Upper lobe of left lung (tissue), 6 donors: Measurements from ENCODE around the gene UGT2B17. TPM values are rescaled to one million over a fixed set of nuclear protein-coding genes. Genes with fewer than 3 reads are reported as not detected.

Source experiments
- ATAC-seq, 2 donors: fragments of 200-7000 bp; cut with Tn5 transposase; one replicate each; pipeline ENCODE4 v1.9.1; 2022; ENCODE audit warnings: mild to moderate bottlenecking in 2 of 2, moderate library complexity in 2 of 2; ENCODE audit not compliant: low FRiP score in 2 of 2
- DNase-seq, 2 donors: peaks; one replicate each; pipeline ENCODE4 v3.0.0-alpha.2; 2019 to 2020
- H3K27ac ChIP-seq, 4 donors: fragments of 200-600 bp; sonication (generic); one replicate each; pipeline ENCODE4 v1.5.1; 2016 to 2019
- H3K27me3 ChIP-seq, 4 donors: fragments of 200-600 bp; sonication (generic); one replicate each; pipeline ENCODE4 v1.5.1; 2017 to 2019
- H3K36me3 ChIP-seq, 4 donors: fragments of 200-600 bp; sonication (generic); one replicate each; pipeline ENCODE4 v1.5.1; 2016 to 2019
- H3K4me1 ChIP-seq, 4 donors: fragments of 200-600 bp; sonication (generic); one replicate each; pipeline ENCODE4 v1.5.1; 2018 to 2019
- H3K4me3 ChIP-seq, 4 donors: fragments of 200-600 bp; sonication (generic); one replicate each; pipeline ENCODE4 v1.5.1; 2017 to 2019; ENCODE audit warnings: mild to moderate bottlenecking in 2 of 4, moderate library complexity in 1 of 4
- H3K9me3 ChIP-seq, 4 donors: fragments of 200-600 bp; sonication (generic); one replicate each; pipeline ENCODE4 v1.5.1; 2018 to 2019
- EP300 ChIP-seq, 4 donors: sonication (generic); formaldehyde crosslinking; IDR thresholded peaks; one replicate each; pipeline ENCODE4 v1.5.1; 2017; ENCODE audit warnings: antibody characterized with exemption in 4 of 4, control low read depth in 2 of 4
- POLR2A ChIP-seq, 4 donors: fragments of 450-650 bp; IDR thresholded peaks; one replicate each; pipeline ENCODE4 v1.5.1; 2016 to 2017; ENCODE audit warnings: antibody characterized with exemption in 4 of 4, mild to moderate bottlenecking in 2 of 4
- POLR2AphosphoS5 ChIP-seq, 2 donors: sonication (generic); formaldehyde crosslinking; IDR thresholded peaks; one replicate each; pipeline ENCODE4 v1.5.1; 2017; ENCODE audit warnings: antibody characterized with exemption in 2 of 2
- WGBS, 2 donors: methylation state at CpG; one replicate each; pipeline ENCODE4 v1.1.5; 2017 to 2018; 5-methylcytosine and 5-hydroxymethylcytosine counted together
- total RNA-seq, 6 donors: library from RNA; depleted of rRNA in 4 of 6; stranded (reverse); fragments of >200 nt in 4 of 6; gene quantifications; one replicate each; pipeline versions ENCODE4 v1.1.0 to v1.2.1, GENCODE V29; 2016 to 2021
- TF ChIP-seq, protein P1 (sequence below), 6 experiments: fragments of 450-650 bp in 4 of 6; fragments of 200-600 bp in 2 of 6; sonication (generic) in 2 of 6; IDR thresholded peaks; one replicate each; pipeline ENCODE4 v1.5.1; 2016 to 2019; ENCODE audit warnings: antibody characterized with exemption in 6 of 6
- donor health status: DM: no; HTN: no; CAD: no; lungs with moderate emphysema.
- donor health status: DM: no; HTN: yes; CAD: no; lungs with severe emphysema.

Gene UGT2B17
- total RNA-seq, 6 donors from 2014 or later: 0.27 TPM; not detected in 5

DNA sequence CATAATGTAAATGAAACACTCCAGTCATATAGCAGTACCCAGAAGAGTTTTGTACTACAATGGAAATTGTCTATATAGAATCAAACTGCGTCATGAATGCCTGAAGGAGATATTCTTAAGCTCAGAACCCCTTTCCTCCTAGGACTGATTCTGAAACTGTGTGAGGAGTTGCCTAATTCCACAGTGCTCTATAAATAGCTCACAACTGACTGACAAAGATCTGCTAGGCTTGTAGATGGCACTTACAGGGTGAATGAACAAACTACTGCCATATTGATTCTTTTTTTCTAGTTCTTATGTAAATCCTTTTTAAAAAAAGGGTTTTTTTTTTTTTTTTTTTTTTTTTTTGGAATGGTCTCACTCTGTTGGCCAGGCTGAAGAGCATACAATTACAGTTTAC lies 30.1 kb upstream of the UGT2B17 start:
- Histone ChIP-seq H3K4me3 (no peak overlapping the region), H3K27me3 (no peaks in the 10 kb centered on the region), H3K4me1 (no peaks in the 10 kb centered on the region), H3K36me3 (no peaks in the 10 kb centered on the region), H3K9me3 (no peaks in the 10 kb centered on the region), H3K27ac (no peak overlapping the region)
- no peak for TF ChIP-seq POLR2A (IDR thresholded peaks at IDR 0.05)
- TF ChIP-seq, protein P1, sequence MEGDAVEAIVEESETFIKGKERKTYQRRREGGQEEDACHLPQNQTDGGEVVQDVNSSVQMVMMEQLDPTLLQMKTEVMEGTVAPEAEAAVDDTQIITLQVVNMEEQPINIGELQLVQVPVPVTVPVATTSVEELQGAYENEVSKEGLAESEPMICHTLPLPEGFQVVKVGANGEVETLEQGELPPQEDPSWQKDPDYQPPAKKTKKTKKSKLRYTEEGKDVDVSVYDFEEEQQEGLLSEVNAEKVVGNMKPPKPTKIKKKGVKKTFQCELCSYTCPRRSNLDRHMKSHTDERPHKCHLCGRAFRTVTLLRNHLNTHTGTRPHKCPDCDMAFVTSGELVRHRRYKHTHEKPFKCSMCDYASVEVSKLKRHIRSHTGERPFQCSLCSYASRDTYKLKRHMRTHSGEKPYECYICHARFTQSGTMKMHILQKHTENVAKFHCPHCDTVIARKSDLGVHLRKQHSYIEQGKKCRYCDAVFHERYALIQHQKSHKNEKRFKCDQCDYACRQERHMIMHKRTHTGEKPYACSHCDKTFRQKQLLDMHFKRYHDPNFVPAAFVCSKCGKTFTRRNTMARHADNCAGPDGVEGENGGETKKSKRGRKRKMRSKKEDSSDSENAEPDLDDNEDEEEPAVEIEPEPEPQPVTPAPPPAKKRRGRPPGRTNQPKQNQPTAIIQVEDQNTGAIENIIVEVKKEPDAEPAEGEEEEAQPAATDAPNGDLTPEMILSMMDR (IDR thresholded peaks at IDR 0.05): no peak
- TF ChIP-seq POLR2AphosphoS5 (IDR thresholded peaks at IDR 0.05): no peak
- no peak for TF ChIP-seq EP300 (IDR thresholded peaks at IDR 0.05)
- no peak for DNase-seq
- WGBS, 2 donors: 90% methylated on average over 1 of the region's 1 CpG; no CpG with 5 or more reads in 1 of the 2 donors
- no peak for ATAC-seq

DNA sequence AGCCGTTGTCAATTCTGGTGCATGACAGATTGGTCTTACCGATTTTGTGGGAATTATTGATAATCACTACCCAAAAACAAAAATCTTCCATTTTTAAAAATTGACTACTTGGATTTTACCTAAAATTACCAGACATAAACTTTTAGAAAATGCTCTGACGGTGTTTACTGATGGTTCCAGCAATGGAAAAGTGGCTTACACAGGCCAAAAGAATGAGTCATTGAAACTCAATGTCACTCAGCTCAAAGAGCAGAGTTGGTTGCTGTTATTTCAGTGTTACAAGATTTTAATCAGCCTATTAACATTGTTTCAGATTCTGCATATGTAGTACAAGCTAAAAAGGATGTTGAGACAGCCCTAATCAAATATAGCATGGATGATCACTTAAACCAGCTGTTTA lies 23.0 kb upstream of the UGT2B17 start:
- no peak overlapping the region for H3K27ac ChIP-seq
- H3K4me3 ChIP-seq: no peak overlapping the region
- TF ChIP-seq POLR2AphosphoS5 (IDR thresholded peaks at IDR 0.05) (no peak), EP300 (IDR thresholded peaks at IDR 0.05) (no peak), POLR2A (IDR thresholded peaks at IDR 0.05) (no peak)
- TF ChIP-seq, protein P1 (IDR thresholded peaks at IDR 0.05): no peak
- WGBS, 2 donors: 83% methylated on average over 3 of the region's 3 CpGs; no CpG with 5 or more reads in 1 of the 2 donors
- DNase-seq (no peak), ATAC-seq (no peak)
- H3K36me3 ChIP-seq: no peaks in the 10 kb centered on the region
- no peaks in the 10 kb centered on the region for H3K27me3 ChIP-seq
- no peaks in the 10 kb centered on the region for H3K9me3 ChIP-seq
- H3K4me1 ChIP-seq: no peaks in the 10 kb centered on the region

DNA sequence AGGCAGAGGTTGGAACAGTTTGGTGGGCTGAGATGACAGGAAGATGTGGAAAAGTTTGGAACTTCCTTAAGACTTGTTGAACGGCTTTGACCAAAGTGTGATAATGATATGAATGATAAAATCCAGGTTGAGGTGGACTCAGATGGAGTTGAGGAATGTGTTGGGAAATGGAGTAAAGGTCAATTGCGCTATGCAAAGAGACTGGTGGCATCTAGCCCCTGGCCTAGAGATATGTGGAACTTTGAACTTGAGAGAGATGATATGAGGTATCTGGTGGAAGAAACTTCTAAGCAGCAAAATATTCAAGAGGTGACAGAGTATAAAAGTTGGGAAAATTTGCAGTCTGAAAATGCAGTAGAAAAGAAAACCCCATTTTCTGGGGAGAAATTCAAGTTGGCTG lies 21.4 kb upstream of the UGT2B17 start:
- WGBS, 2 donors: 98% methylated on average over 2 of the region's 2 CpGs; no CpG with 5 or more reads in 1 of the 2 donors
- H3K27ac ChIP-seq: no peak overlapping the region
- no peaks in the 10 kb centered on the region for H3K27me3 ChIP-seq
- DNase-seq (no peak), ATAC-seq (no peak)
- no peaks in the 10 kb centered on the region for H3K9me3 ChIP-seq
- H3K4me1 ChIP-seq: no peaks in the 10 kb centered on the region
- TF ChIP-seq, protein P1 (IDR thresholded peaks at IDR 0.05): no peak
- TF ChIP-seq POLR2AphosphoS5 (IDR thresholded peaks at IDR 0.05) (no peak), POLR2A (IDR thresholded peaks at IDR 0.05) (no peak), EP300 (IDR thresholded peaks at IDR 0.05) (no peak)
- no peak overlapping the region for H3K4me3 ChIP-seq
- H3K36me3 ChIP-seq: no peaks in the 10 kb centered on the region

DNA sequence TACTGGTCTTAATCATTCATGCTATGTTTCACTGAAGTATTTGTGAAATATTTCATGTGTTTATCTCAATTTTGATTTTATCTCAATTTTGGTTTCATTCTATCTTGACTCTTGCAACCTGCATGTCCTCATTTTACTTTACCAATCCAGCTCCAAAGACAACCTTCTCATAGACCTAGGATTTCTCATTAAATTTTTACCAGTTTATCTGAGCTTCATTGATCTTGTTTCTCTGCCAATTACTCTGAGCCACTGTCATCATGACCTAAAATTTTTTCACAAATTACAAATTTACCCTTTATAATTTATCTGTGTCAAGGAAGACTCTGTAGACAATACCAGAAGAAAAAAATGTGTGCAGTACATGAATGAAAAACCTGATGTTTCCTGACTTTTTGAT lies 18.6 kb upstream of the UGT2B17 start:
- ATAC-seq (no peak), DNase-seq (no peak)
- Histone ChIP-seq H3K27ac (no peak overlapping the region), H3K27me3 (no peaks in the 10 kb centered on the region), H3K9me3 (no peaks in the 10 kb centered on the region), H3K4me3 (no peak overlapping the region), H3K36me3 (no peaks in the 10 kb centered on the region), H3K4me1 (no peaks in the 10 kb centered on the region)
- TF ChIP-seq POLR2A (IDR thresholded peaks at IDR 0.05): no peak

DNA sequence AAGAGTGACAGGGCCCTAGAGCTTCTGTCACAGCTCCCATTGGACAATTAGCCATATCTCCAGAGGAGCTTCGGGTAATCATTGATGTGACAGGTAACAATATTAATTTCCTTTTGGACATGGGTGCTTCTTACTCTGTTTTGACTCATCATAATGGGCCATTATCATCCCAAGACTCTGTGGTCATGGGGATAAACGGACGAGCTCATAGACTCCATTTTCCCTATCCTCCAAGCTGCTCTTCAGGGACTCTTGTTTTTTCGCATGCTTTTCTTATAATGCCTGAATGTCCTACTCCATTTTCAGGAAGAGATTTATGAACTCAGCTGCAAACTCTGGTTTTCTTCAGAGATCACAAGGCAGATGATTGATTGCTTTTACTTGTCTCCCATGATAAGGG lies 17.0 kb upstream of the UGT2B17 start:
- Histone ChIP-seq H3K27ac (no peak overlapping the region), H3K27me3 (no peaks in the 10 kb centered on the region), H3K4me1 (no peaks in the 10 kb centered on the region), H3K9me3 (no peaks in the 10 kb centered on the region), H3K36me3 (no peaks in the 10 kb centered on the region), H3K4me3 (no peak overlapping the region)
- DNase-seq: no peak
- no peak for ATAC-seq
- WGBS, 2 donors: 77% methylated on average over 3 of the region's 4 CpGs; no CpG with 5 or more reads in 1 of the 2 donors
- TF ChIP-seq, protein P1 (IDR thresholded peaks at IDR 0.05): no peak
